Mononuclear cell (primary cell): ENCODE data around the gene DHCR7. TPM values are rescaled to one million over a fixed set of nuclear protein-coding genes. Genes with fewer than 3 reads are reported as not detected.
A peak's percentile ranks its signal among the peaks of the same experiment; 100 is the strongest.

ENCODE experiments used
- H3K27me3 ChIP-seq: 2 replicates; pipeline ENCODE4 v1.6.0; 2011; ENCODE audit warnings: low read length, control low read depth; ENCODE audit not compliant: insufficient read depth
- H3K4me1 ChIP-seq: 2 replicates; pipeline ENCODE4 v1.5.1; 2011; ENCODE audit warnings: mild to moderate bottlenecking, low read length, control low read depth; ENCODE audit not compliant: insufficient read depth
- H3K4me3 ChIP-seq: 2 replicates; pipeline ENCODE4 v1.5.1; 2011; ENCODE audit warnings: mild to moderate bottlenecking, low read length, moderate library complexity
- H3K9me3 ChIP-seq: 2 replicates; pipeline ENCODE4 v1.5.1; 2011; ENCODE audit warnings: low read depth, mild to moderate bottlenecking, control low read depth, low read length
- total RNA-seq: library from RNA; depleted of rRNA; stranded (reverse); fragments of >200 nt; gene quantifications from one replicate; pipeline ENCODE4 v1.2.3, GENCODE V29; 2012

The DHCR7 gene
- total RNA-seq, 1 donor = 5.4 TPM

DNA sequence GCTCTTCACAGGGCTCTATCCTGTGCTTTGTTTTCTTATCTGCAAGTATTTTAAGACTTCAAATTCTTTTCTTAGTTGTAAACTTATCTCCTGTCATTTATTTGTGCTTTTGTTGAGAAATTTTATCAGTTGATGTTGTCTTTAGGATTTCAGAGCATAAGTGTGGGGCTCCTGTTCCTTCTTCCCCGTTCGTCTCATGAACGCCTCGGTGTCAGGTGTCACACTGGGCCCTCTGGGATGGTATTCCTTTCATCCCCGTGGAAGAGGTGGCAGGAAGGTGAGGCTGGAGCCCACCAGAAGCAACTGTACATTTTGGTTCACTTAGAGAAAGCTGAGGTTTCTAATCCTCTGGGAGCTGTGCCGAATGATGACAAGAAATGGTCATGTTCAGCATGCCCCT is 22.8 kb upstream of the DHCR7 start:
- Histone ChIP-seq H3K27me3 (no peaks in the 10 kb centered on the region), H3K4me3 (no peak overlapping the region), H3K9me3 (no peaks in the 10 kb centered on the region), H3K4me1 (no peaks in the 10 kb centered on the region)

DNA sequence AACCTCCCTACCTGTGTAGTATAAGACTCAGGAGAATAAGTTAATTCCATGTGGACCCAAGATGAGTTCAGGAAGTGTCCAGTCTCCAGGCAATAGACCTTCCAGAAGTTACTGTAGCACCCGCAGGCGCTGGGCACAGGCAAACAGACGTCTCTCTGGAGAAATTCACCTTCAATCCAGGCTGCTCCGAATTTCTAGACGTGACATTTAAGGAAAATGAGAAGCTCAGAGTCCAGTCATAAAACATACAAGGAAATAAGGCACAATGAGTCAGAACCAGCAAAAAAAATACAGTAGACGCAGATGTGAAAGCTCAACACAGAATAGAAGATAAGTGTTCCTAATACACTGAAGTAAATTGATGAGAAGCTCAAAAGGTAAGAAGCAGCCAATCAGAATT is 19.0 kb upstream of the DHCR7 start:
- no peaks in the 10 kb centered on the region for H3K27me3 ChIP-seq
- no peaks in the 10 kb centered on the region for H3K9me3 ChIP-seq
- no peaks in the 10 kb centered on the region for H3K4me1 ChIP-seq
- H3K4me3 ChIP-seq = no peak overlapping the region

DNA sequence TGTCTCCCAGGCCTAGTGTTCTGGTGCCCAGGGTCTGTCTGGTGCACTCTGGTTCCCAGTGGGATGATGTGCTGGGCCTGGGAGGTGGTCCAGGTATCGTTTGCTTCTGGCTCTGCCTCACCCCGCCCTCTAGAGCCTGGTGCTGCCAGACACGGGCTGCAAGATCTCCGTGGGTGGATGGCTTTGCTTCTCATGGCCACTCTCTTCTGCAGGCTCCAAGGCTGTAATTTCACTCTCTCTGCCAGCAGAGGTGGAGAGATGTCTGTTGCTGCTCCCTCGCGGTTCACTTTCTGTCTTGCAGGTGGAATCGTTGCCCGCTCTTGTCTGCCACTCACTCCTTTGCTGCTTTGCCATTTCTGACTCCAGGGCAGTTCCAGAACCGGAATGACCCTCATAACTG is 18.2 kb upstream of the DHCR7 start:
- Histone ChIP-seq H3K9me3 (no peaks in the 10 kb centered on the region), H3K4me1 (no peaks in the 10 kb centered on the region), H3K27me3 (no peaks in the 10 kb centered on the region), H3K4me3 (no peak overlapping the region)

DNA sequence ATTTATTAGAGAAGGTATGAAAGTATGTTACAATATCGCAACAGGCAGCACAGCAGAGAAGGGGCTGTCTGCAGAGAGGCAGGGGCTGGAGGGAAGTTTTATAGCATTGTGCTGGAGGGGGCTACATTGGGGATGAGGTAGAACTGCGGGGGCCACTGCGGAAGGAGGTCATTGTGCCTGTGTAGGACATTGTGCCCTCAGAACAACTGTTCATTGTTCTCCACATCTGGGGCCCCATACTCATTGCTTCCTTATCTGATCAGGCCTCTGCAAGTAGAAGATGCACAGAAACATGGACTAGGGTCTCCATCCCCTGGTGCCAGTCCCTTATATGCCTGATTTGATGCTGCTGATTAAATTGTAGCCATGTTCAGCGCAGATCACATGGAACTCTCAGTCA is 16.9 kb upstream of the DHCR7 start:
- Histone ChIP-seq H3K27me3 (no peaks in the 10 kb centered on the region), H3K4me1 (no peaks in the 10 kb centered on the region), H3K4me3 (no peak overlapping the region), H3K9me3 (no peaks in the 10 kb centered on the region)

DNA sequence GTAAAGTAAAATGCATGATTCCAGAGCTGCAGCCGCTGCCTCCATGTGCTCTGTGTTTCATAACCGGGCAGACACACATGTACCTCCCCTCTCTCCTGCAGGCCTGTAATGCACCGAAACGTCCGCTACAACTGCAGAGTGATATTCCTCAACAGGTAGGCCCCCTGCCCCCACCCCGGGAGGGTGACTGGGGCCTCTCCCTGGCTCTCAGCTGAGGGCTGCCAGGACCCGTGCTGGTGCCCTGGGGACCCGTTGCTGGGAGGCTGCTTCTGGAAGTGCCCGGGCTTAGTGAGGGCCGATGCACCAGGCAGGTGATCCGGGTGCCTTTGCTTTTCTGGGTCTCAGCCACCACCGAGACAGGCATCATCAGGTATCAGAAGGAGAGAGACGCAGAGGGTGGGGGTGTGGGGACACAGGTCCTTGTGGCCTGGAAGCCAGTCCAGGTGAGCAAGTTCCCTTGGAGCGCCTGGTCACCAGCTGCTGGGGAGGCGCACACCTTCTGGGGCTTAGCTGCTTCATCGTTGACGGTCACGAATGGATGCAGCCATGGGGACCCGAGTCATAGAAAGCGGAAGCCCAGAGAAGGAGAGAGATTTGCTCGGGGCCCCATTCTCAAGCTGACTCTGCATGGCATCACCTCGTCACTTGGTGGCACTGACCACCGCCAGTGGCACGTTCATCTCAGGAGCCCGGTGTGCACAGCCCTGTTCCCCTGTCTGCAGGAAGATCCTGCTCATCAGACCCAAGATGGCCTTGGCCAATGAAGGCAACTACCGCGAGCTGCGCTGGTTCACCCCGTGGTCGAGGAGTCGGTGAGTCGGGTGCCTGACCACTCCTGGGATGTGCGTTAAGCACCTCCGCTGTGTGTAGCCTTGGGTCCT is 15.4 kb upstream of the DHCR7 start:
- H3K27me3 ChIP-seq = no peaks in the 10 kb centered on the region
- H3K4me1 ChIP-seq = no peaks in the 10 kb centered on the region
- H3K4me3 ChIP-seq = no peak overlapping the region
- no peaks in the 10 kb centered on the region for H3K9me3 ChIP-seq

DNA sequence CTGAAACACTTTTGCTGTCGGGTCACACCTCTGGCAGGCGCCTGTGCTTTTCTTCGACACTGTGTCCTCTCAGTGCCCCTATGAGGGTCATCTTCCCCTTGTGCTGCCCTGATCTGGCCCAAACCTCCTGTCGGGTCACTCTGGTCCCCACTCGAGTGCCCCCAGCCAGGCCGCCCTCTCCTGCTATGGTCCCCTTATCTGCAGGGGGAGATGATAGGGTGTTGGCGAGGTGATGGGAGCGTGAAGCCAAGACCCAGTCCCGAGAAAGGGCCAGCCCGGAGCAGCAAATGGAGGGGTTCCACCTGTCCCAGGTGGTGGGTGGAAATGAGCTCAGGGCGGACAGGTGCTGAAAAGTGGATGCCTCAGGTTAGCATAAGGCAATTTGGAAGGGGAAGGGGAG is 14.5 kb upstream of the DHCR7 start:
- Histone ChIP-seq H3K4me3 (no peak overlapping the region), H3K27me3 (no peaks in the 10 kb centered on the region), H3K4me1 (no peaks in the 10 kb centered on the region), H3K9me3 (no peaks in the 10 kb centered on the region)

DNA sequence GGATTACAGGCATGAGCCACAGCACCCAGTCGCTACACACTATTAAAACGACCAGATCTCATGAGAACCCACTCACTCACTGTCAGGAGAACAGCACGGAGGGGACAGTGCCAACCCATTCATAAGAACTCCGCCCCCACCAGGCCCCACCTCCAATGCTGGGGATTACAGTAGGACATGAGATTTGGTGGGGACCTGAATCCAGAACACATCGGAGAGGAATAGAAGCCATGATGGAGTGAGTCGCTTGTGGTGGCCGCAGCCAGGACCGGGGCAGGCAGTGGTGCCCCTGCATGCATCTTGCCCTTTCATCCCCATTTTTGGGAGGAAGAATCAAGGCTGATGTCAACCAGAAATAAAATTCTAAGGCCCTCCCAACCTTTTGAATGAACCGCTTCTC is 13.5 kb upstream of the DHCR7 start:
- Histone ChIP-seq H3K4me1 (no peaks in the 10 kb centered on the region), H3K27me3 (no peaks in the 10 kb centered on the region), H3K9me3 (no peaks in the 10 kb centered on the region), H3K4me3 (no peak overlapping the region)

DNA sequence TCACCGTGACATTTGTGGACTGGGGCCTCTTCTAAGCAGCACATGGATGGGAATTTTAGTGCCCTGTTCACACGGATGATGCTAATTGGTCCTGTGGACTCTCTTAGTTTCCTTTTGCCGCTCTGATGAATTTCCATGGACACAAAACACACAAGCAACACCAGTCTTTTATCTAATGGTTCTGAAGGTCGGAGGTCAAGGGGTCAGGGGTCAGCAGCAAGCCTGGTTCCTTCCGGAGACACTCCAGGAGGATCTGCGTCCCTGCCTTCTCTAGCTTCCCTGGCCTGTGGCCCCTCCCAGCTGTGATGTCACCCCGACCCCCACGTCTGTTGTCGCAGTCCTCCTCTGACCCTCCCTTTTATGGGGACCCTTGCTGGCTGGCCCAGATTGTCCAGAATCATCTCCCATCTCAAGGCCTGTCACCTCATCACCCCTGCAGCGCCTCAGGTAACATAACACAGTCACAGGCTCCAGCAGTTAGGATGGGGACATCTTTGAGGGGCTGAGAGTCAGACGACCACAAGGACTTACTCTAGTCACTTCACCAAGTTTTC is 11.7 kb upstream of the DHCR7 start:
- Histone ChIP-seq H3K4me3 (no peak overlapping the region), H3K27me3 (no peaks in the 10 kb centered on the region), H3K4me1 (peaks cover 3% of the 10 kb centered on the region), H3K9me3 (no peaks in the 10 kb centered on the region)

DNA sequence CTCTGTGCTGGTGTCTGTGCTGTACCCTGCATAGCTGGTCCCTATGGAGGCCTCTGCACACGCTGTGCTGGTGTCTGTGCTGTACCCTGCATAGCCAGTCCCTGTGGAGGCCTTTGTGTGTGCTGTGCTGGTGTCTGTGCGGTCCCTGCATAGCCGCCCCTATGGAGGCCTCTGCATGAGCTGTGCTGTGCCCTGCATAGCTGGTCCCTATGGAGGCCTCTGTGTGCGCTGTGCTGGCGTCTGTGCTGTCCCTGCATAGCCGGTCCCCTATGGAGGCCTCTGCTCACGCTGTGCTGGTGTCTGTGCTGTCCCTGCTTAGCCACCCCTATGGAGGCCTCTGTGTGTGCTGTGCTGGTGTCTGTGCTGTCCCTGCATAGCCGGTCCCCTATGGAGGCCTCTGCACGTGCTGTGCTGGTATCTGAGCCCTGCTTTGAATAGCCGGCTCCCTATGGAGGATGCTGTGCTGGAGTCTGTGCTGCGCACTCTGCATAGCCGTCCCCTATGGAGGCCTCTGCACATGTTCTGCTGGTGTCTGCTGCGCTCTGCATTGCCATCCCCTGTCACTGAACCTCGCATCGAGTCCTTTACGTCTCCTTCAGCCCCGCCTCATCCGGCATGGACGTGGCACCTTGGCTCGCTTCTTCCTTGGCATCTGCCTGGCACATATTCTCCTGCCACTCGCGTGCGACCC is 11.0 kb upstream of the DHCR7 start:
- Histone ChIP-seq H3K4me1 (peaks cover 9% of the 10 kb centered on the region), H3K9me3 (no peaks in the 10 kb centered on the region), H3K4me3 (no peak overlapping the region), H3K27me3 (no peaks in the 10 kb centered on the region)

DNA sequence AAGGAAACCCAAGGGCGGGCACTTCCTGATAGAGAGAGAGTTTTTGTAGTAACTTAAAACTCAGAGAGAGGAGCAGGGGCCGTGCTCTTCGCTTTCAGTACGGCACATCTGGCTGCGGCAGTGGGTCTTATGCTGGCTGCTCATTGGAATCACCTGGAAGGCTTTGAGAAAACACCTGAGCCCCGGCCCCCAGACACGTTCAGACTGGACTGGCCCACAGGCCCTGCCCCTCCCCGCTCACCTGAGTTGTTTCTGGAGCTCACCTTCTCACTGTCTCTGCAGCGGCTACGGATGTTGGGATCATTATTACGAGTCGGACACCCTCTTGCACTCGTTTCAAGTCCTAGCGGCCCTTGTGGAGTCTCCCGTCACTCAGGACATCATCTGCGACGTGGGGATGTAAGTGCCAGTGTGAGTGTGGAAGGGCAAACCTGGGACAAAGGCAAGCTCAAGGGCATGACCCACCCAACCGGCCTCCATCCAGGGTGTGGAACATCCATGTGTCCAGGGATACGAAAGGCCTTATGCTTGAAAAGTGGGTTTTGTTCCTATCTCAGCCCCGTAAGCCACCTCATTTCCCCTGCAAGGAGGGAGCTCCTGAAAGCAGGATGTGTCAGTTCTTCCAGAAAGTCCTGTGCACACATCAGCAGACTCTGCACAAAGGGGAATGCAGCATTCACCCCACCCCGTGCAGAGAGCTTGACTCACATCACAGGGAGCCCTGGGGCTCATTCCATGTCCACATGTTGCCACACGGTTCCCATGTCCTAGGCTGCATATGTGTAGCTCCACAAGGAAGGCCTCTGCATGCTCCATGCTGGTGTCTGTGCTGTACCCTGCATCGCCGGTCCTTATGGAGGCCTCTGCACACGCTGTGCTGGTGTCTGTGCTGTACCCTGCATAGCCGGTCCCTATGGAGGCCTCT is 10.2 kb upstream of the DHCR7 start:
- Histone ChIP-seq H3K9me3 (no peaks in the 10 kb centered on the region), H3K4me3 (no peak overlapping the region), H3K4me1 (peaks cover 17% of the 10 kb centered on the region), H3K27me3 (no peaks in the 10 kb centered on the region)

DNA sequence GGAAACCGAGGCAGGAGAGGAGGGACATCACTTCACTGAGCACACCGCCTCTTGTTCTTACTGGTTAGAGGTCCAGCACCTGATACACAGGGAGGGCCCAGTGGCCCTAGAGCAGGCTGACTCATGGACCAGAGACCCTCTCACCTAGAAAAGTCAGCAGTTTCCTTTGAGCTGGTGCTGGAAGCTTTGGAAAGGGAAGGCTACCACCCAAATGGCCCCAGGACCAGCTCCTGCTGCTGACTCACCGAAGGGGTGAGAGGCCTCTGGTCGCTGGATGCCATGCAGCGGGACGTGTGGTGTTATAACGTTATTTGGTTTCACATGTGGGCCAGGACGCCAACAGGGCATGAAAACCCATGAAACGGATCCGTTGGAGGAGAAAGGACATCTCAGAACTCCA is 8.6 kb upstream of the DHCR7 start:
- Histone ChIP-seq H3K9me3 (no peaks in the 10 kb centered on the region), H3K27me3 (no peaks in the 10 kb centered on the region), H3K4me3 (no peak overlapping the region), H3K4me1 (peaks cover 26% of the 10 kb centered on the region)

DNA sequence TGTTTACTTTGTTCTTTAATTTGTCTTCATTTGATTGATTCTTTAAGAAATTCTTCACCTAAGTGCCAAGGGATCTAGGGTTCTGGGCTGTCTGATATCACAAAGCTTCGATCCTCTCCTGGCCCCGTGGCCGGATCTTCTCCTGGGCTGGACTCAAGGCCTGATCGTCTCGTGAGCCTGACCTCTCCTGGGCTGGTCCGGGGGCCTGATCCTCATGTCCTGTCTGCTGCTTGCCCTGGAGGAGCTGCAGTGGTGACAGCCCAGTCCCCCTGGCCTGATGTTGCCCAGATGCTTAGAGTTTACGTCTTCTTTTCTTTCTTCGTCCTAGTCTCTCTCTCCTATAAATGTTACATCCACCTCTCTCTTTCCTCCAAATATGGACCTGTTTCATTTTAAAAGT is 8.1 kb upstream of the DHCR7 start:
- Histone ChIP-seq H3K4me1 (peaks cover 32% of the 10 kb centered on the region), H3K4me3 (no peak overlapping the region), H3K27me3 (no peaks in the 10 kb centered on the region), H3K9me3 (no peaks in the 10 kb centered on the region)

DNA sequence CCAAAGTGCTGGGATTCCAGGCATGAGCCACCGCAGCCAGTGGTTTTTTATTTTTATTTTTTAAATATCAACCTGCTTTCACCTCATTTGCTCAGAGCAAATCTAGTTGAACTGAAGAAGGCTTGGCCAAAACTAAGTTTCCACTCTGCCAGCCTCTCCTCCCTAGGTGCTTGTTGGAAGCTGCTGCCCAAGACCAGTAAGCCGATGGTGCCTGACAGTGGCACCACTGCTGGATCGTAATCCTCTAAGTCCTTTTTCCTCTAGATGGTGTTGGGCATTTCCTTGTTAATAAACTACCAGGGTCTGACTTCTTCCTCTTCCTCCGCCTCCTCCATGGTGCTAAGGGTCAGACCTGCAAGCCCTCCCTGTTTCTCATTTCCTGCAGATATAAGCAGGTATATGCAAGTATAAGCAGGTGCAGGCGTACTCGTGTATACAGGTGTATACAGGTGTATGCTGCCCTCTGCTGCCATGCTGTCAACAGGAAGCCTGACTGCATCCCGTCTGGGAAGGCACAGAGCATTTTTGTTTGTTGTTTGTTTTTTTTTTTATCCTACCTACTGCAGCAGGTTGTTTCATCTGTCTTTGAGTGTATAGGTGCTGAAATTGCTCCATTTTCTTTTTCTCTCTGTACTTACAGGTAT is 6.4 kb upstream of the DHCR7 start:
- Histone ChIP-seq H3K4me1 (peaks cover 33% of the 10 kb centered on the region), H3K9me3 (no peaks in the 10 kb centered on the region), H3K27me3 (no peaks in the 10 kb centered on the region), H3K4me3 (no peak overlapping the region)

DNA sequence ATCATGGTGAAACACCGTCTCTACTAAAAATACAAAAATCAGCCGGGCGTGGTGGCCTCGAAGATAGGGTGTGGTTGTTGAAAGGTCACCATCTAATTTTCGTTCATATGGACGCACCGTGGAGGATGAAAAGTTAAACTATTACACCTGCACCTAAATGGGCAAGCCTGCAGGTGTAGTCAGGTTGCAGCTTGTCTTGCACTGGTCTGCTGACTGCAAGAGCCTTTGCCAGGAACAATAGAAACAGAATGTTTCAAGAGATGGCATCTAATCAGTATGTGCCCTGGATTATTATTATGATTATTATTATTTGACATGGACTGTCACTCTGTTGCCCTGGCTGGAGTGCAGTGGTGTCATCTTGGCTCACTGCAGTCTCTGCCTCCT is 5.7 kb upstream of the DHCR7 start:
- no peaks in the 10 kb centered on the region for H3K27me3 ChIP-seq
- no peaks in the 10 kb centered on the region for H3K9me3 ChIP-seq
- peaks cover 40% of the 10 kb centered on the region for H3K4me1 ChIP-seq
- peak overlapping the region; percentile 90 for H3K4me3 ChIP-seq
